ENCODE results near the gene TSPAN14.

GRCh38 chr10:80454513-80455460, 677 bp downstream of the TSPAN14 start:
- TF ChIP-seq CTCF (IDR thresholded peaks at IDR 0.05) (no peak), POLR2A (IDR thresholded peaks at IDR 0.05) (no peak)
